Measurements from ENCODE around the gene PCNX3.
A peak's percentile ranks its signal among the peaks of the same experiment; 100 is the strongest.

The PCNX3 gene

GRCh38 chr11:65575568-65576231 lies 39.9 kb upstream of the PCNX3 start, which contains the start of gene EHBP1L1:
Gene EHBP1L1, plus strand, starts transcription at chr11:65576053. Its CDS starts 250 bp downstream, at chr11:65576303.
- Histone ChIP-seq H3K36me3 (ENCODE audit: control insufficient read depth, insufficient read depth, low read length) (no peaks in the 10 kb centered on the region), H3K4me3 (ENCODE audit: low read depth, low read length) (peak within 1 kb of the TSS; percentile 66), H3K9ac (ENCODE audit: low read length) (peak within 1 kb of the TSS; percentile 16), H3K27ac (ENCODE audit: low read depth, low read length) (no peak within 1 kb of the TSS), H3K4me1 (ENCODE audit: control insufficient read depth, insufficient read depth, low read length) (peaks cover 34% of the 10 kb centered on the region), H3K27me3 (ENCODE audit: control insufficient read depth, insufficient read depth, low read length) (peaks cover 43% of the 10 kb centered on the region), H3K9me3 (ENCODE audit: control insufficient read depth, insufficient read depth, low read depth, low read length) (no peaks in the 10 kb centered on the region)

GRCh38 chr11:65576232-65576866 lies 39.2 kb upstream of the PCNX3 start:
- Histone ChIP-seq H3K9me3 (ENCODE audit: control insufficient read depth, insufficient read depth, low read depth, low read length) (no peaks in the 10 kb centered on the region), H3K36me3 (ENCODE audit: control insufficient read depth, insufficient read depth, low read length) (no peaks in the 10 kb centered on the region), H3K27me3 (ENCODE audit: control insufficient read depth, insufficient read depth, low read length) (peaks cover 43% of the 10 kb centered on the region), H3K4me3 (ENCODE audit: low read depth, low read length) (peak overlapping the region; percentile 52), H3K9ac (ENCODE audit: low read length) (no peak overlapping the region), H3K4me1 (ENCODE audit: control insufficient read depth, insufficient read depth, low read length) (peaks cover 29% of the 10 kb centered on the region), H3K27ac (ENCODE audit: low read depth, low read length) (no peak overlapping the region)

GRCh38 chr11:65576867-65577755 lies 38.5 kb upstream of the PCNX3 start:
- Histone ChIP-seq H3K27me3 (ENCODE audit: control insufficient read depth, insufficient read depth, low read length) (peaks cover 49% of the 10 kb centered on the region), H3K9ac (ENCODE audit: low read length) (no peak overlapping the region), H3K27ac (ENCODE audit: low read depth, low read length) (no peak overlapping the region), H3K9me3 (ENCODE audit: control insufficient read depth, insufficient read depth, low read depth, low read length) (no peaks in the 10 kb centered on the region), H3K4me1 (ENCODE audit: control insufficient read depth, insufficient read depth, low read length) (peaks cover 22% of the 10 kb centered on the region), H3K36me3 (ENCODE audit: control insufficient read depth, insufficient read depth, low read length) (no peaks in the 10 kb centered on the region), H3K4me3 (ENCODE audit: low read depth, low read length) (peak overlapping the region; percentile 52; the same call in 1 of the 2 replicates)

GRCh38 chr11:65577756-65578109 lies 37.8 kb upstream of the PCNX3 start:
- no peaks in the 10 kb centered on the region for H3K36me3 ChIP-seq (ENCODE audit: control insufficient read depth, insufficient read depth, low read length)
- no peak overlapping the region for H3K4me3 ChIP-seq (ENCODE audit: low read depth, low read length)
- H3K4me1 ChIP-seq (ENCODE audit: control insufficient read depth, insufficient read depth, low read length), result peaks cover 22% of the 10 kb centered on the region
- peaks cover 55% of the 10 kb centered on the region for H3K27me3 ChIP-seq (ENCODE audit: control insufficient read depth, insufficient read depth, low read length)
- H3K9ac ChIP-seq (ENCODE audit: low read length), result no peak overlapping the region
- H3K27ac ChIP-seq (ENCODE audit: low read depth, low read length), result no peak overlapping the region
- H3K9me3 ChIP-seq (ENCODE audit: control insufficient read depth, insufficient read depth, low read depth, low read length), result no peaks in the 10 kb centered on the region

GRCh38 chr11:65578134-65578533 lies 37.4 kb upstream of the PCNX3 start:
- no peak overlapping the region for H3K9ac ChIP-seq (ENCODE audit: low read length)
- H3K27ac ChIP-seq (ENCODE audit: low read depth, low read length), result no peak overlapping the region
- no peaks in the 10 kb centered on the region for H3K36me3 ChIP-seq (ENCODE audit: control insufficient read depth, insufficient read depth, low read length)
- no peak overlapping the region for H3K4me3 ChIP-seq (ENCODE audit: low read depth, low read length)
- peaks cover 19% of the 10 kb centered on the region for H3K4me1 ChIP-seq (ENCODE audit: control insufficient read depth, insufficient read depth, low read length)
- peaks cover 59% of the 10 kb centered on the region for H3K27me3 ChIP-seq (ENCODE audit: control insufficient read depth, insufficient read depth, low read length)
- no peaks in the 10 kb centered on the region for H3K9me3 ChIP-seq (ENCODE audit: control insufficient read depth, insufficient read depth, low read depth, low read length)

- Histone ChIP-seq H3K4me3 (ENCODE audit: low read depth, low read length) (no peak overlapping the region), H3K36me3 (ENCODE audit: control insufficient read depth, insufficient read depth, low read length) (no peaks in the 10 kb centered on the region), H3K9me3 (ENCODE audit: control insufficient read depth, insufficient read depth, low read depth, low read length) (no peaks in the 10 kb centered on the region), H3K9ac (ENCODE audit: low read length) (no peak overlapping the region), H3K4me1 (ENCODE audit: control insufficient read depth, insufficient read depth, low read length) (peaks cover 15% of the 10 kb centered on the region), H3K27ac (ENCODE audit: low read depth, low read length) (no peak overlapping the region), H3K27me3 (ENCODE audit: control insufficient read depth, insufficient read depth, low read length) (peaks cover 65% of the 10 kb centered on the region)
Measured at GRCh38 chr11:65578667-65579066, 36.9 kb upstream of the PCNX3 start.

GRCh38 chr11:65579291-65579690 lies 36.3 kb upstream of the PCNX3 start:
- Histone ChIP-seq H3K27me3 (ENCODE audit: control insufficient read depth, insufficient read depth, low read length) (peaks cover 71% of the 10 kb centered on the region), H3K36me3 (ENCODE audit: control insufficient read depth, insufficient read depth, low read length) (no peaks in the 10 kb centered on the region)

GRCh38 chr11:65580031-65580692 lies 35.4 kb upstream of the PCNX3 start:
- H3K4me1 ChIP-seq (ENCODE audit: control insufficient read depth, insufficient read depth, low read length), result peaks cover 6% of the 10 kb centered on the region; the same call in 1 of the 2 replicates
- H3K36me3 ChIP-seq (ENCODE audit: control insufficient read depth, insufficient read depth, low read length), result no peaks in the 10 kb centered on the region
- H3K27me3 ChIP-seq (ENCODE audit: control insufficient read depth, insufficient read depth, low read length), result peaks cover 73% of the 10 kb centered on the region
- no peak overlapping the region for H3K9ac ChIP-seq (ENCODE audit: low read length)
- H3K4me3 ChIP-seq (ENCODE audit: low read depth, low read length), result no peak overlapping the region
- H3K9me3 ChIP-seq (ENCODE audit: control insufficient read depth, insufficient read depth, low read depth, low read length), result no peaks in the 10 kb centered on the region
- H3K27ac ChIP-seq (ENCODE audit: low read depth, low read length), result no peak overlapping the region

More at GRCh38 chr11:65579291-65579690, 36.3 kb upstream of the PCNX3 start:
- Histone ChIP-seq H3K4me1 (ENCODE audit: control insufficient read depth, insufficient read depth, low read length) (peaks cover 13% of the 10 kb centered on the region), H3K4me3 (ENCODE audit: low read depth, low read length) (no peak overlapping the region), H3K9me3 (ENCODE audit: control insufficient read depth, insufficient read depth, low read depth, low read length) (no peaks in the 10 kb centered on the region), H3K27ac (ENCODE audit: low read depth, low read length) (no peak overlapping the region), H3K9ac (ENCODE audit: low read length) (no peak overlapping the region)

- no peak overlapping the region for H3K4me3 ChIP-seq (ENCODE audit: low read depth, low read length)
- peaks cover 5% of the 10 kb centered on the region; the same call in 1 of the 2 replicates for H3K4me1 ChIP-seq (ENCODE audit: control insufficient read depth, insufficient read depth, low read length)
- H3K27me3 ChIP-seq (ENCODE audit: control insufficient read depth, insufficient read depth, low read length), result peaks cover 74% of the 10 kb centered on the region
- H3K9me3 ChIP-seq (ENCODE audit: control insufficient read depth, insufficient read depth, low read depth, low read length), result no peaks in the 10 kb centered on the region
- H3K9ac ChIP-seq (ENCODE audit: low read length), result no peak overlapping the region
- H3K27ac ChIP-seq (ENCODE audit: low read depth, low read length), result no peak overlapping the region
- no peaks in the 10 kb centered on the region for H3K36me3 ChIP-seq (ENCODE audit: control insufficient read depth, insufficient read depth, low read length)
Measured at GRCh38 chr11:65580756-65581155, 34.8 kb upstream of the PCNX3 start.

- Histone ChIP-seq H3K27me3 (ENCODE audit: control insufficient read depth, insufficient read depth, low read length) (peaks cover 74% of the 10 kb centered on the region), H3K9me3 (ENCODE audit: control insufficient read depth, insufficient read depth, low read depth, low read length) (no peaks in the 10 kb centered on the region), H3K4me3 (ENCODE audit: low read depth, low read length) (no peak overlapping the region), H3K4me1 (ENCODE audit: control insufficient read depth, insufficient read depth, low read length) (peaks cover 3% of the 10 kb centered on the region; the same call in 1 of the 2 replicates), H3K36me3 (ENCODE audit: control insufficient read depth, insufficient read depth, low read length) (no peaks in the 10 kb centered on the region), H3K9ac (ENCODE audit: low read length) (no peak overlapping the region), H3K27ac (ENCODE audit: low read depth, low read length) (no peak overlapping the region)
Measured at GRCh38 chr11:65581928-65582327, 33.6 kb upstream of the PCNX3 start.

All from HUES6 (cell line).